ENCODE data around the gene ABO.

DNA sequence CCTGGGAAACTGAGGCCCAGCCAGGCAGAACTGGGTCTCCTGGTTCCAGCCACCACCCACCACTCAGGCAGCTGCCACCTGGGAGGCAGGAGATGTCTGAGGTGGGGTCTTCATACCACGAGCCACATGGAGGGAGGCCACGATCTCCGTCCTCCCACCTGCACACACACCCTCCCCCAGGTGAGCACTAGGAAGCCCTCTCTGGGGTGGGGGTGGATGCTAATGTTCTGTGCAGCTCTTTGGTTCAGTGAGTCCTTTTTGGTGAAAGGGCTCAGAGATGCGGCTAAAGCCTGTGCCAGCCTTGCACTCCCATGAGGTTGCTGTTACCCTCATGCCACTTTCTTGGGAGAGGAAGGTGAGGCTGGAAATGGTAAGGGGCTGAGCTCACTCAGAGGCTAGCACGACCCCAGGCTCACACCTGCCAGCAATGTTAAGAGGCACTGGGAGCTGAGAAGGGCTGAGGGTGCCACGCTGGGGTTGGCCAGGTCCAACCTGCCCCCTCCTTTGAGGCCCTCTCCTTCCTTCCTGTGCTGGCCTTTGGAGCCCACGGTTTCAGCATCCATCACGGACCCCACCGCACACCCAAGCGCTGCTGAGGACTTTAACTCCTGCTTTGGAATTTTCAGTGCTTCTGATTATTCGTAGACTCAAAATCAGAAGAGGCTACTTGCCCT is 39.3 kb downstream of the ABO start:
- TF ChIP-seq, protein P1, sequence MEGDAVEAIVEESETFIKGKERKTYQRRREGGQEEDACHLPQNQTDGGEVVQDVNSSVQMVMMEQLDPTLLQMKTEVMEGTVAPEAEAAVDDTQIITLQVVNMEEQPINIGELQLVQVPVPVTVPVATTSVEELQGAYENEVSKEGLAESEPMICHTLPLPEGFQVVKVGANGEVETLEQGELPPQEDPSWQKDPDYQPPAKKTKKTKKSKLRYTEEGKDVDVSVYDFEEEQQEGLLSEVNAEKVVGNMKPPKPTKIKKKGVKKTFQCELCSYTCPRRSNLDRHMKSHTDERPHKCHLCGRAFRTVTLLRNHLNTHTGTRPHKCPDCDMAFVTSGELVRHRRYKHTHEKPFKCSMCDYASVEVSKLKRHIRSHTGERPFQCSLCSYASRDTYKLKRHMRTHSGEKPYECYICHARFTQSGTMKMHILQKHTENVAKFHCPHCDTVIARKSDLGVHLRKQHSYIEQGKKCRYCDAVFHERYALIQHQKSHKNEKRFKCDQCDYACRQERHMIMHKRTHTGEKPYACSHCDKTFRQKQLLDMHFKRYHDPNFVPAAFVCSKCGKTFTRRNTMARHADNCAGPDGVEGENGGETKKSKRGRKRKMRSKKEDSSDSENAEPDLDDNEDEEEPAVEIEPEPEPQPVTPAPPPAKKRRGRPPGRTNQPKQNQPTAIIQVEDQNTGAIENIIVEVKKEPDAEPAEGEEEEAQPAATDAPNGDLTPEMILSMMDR (IDR thresholded peaks at IDR 0.05) = no peak
- TF ChIP-seq POLR2AphosphoS5 (IDR thresholded peaks at IDR 0.05) = no peak
